ENCODE data around the gene FXYD1.

DNA sequence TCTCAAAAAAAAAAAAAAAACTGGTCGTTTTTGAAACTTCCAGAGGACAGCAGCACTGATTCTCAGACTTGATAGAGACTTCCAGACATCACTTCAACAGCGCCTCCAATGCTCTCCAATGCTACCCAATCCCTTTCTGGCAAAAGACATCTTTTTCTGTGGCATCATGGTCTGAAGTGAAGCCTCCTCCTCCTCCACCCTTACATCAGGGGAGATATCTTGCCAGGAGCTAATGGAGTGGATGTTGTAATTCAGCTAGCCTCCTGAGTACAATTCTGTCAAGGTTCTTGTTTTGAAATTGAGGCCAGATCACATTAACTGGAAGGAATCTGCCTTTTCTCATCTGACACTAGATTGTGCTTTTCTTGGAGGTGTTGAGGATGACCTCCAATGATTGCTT lies 40.1 kb downstream of the FXYD1 start:
- TF ChIP-seq, protein P1, sequence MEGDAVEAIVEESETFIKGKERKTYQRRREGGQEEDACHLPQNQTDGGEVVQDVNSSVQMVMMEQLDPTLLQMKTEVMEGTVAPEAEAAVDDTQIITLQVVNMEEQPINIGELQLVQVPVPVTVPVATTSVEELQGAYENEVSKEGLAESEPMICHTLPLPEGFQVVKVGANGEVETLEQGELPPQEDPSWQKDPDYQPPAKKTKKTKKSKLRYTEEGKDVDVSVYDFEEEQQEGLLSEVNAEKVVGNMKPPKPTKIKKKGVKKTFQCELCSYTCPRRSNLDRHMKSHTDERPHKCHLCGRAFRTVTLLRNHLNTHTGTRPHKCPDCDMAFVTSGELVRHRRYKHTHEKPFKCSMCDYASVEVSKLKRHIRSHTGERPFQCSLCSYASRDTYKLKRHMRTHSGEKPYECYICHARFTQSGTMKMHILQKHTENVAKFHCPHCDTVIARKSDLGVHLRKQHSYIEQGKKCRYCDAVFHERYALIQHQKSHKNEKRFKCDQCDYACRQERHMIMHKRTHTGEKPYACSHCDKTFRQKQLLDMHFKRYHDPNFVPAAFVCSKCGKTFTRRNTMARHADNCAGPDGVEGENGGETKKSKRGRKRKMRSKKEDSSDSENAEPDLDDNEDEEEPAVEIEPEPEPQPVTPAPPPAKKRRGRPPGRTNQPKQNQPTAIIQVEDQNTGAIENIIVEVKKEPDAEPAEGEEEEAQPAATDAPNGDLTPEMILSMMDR (conservative IDR thresholded peaks at IDR 0.05; ENCODE audit: low read length), result no peak
- no peak for TF ChIP-seq EZH2phosphoT487 (IDR thresholded peaks at IDR 0.05; ENCODE audit: borderline replicate concordance)
